ENCODE measurements around the gene TAC3.

Gene TAC3

DNA sequence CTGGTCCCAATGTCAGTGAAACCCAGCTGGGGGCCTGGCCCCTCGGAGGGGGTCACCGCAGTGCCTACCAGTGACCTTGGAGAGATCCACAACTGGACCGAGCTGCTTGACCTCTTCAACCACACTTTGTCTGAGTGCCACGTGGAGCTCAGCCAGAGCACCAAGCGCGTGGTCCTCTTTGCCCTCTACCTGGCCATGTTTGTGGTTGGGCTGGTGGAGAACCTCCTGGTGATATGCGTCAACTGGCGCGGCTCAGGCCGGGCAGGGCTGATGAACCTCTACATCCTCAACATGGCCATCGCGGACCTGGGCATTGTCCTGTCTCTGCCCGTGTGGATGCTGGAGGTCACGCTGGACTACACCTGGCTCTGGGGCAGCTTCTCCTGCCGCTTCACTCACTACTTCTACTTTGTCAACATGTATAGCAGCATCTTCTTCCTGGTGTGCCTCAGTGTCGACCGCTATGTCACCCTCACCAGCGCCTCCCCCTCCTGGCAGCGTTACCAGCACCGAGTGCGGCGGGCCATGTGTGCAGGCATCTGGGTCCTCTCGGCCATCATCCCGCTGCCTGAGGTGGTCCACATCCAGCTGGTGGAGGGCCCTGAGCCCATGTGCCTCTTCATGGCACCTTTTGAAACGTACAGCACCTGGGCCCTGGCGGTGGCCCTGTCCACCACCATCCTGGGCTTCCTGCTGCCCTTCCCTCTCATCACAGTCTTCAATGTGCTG lies 21.0 kb downstream of the TAC3 start:
- no peak overlapping the region for H3K4me3 ChIP-seq (ENCODE audit: low read length)
- DNase-seq (ENCODE audit: low read depth), result no peak
- TF ChIP-seq CTCF (conservative IDR thresholded peaks at IDR 0.05; ENCODE audit: low read depth, low read length), result no peak

GRCh38 chr12:56994231-56994746 lies 22.0 kb downstream of the TAC3 start:
- no peak for TF ChIP-seq CTCF (conservative IDR thresholded peaks at IDR 0.05; ENCODE audit: low read depth, low read length)
- no peak for DNase-seq (ENCODE audit: low read depth)
- H3K4me3 ChIP-seq (ENCODE audit: low read length), result no peak overlapping the region

DNA sequence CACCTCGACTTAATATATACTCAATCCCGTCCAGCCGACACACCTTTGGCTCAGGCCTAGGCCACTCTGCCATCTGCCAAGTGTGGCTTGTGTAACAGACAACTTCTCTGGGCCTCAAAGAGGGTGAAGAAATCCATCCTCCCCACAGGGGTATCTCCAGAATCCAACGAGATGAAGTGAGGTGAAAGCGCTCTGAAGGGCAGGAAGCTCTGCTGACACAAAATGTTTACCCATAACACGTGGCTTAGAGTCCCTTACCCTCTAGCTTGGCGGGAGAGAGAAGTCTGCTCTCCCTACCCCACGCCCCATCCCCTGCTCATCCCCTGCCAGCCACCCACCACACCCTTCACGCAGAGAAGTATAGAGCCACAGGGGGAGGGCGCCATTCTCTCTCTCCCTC lies 23.0 kb downstream of the TAC3 start:
- DNase-seq (ENCODE audit: low read depth), result no peak
- H3K4me3 ChIP-seq (ENCODE audit: low read length), result no peak overlapping the region
- TF ChIP-seq CTCF (conservative IDR thresholded peaks at IDR 0.05; ENCODE audit: low read depth, low read length), result no peak

GRCh38 chr12:56991319-56992246 lies 24.7 kb downstream of the TAC3 start:
- no peak for DNase-seq (ENCODE audit: low read depth)
- no peak overlapping the region for H3K4me3 ChIP-seq (ENCODE audit: low read length)
- no peak for TF ChIP-seq CTCF (conservative IDR thresholded peaks at IDR 0.05; ENCODE audit: low read depth, low read length)

DNA sequence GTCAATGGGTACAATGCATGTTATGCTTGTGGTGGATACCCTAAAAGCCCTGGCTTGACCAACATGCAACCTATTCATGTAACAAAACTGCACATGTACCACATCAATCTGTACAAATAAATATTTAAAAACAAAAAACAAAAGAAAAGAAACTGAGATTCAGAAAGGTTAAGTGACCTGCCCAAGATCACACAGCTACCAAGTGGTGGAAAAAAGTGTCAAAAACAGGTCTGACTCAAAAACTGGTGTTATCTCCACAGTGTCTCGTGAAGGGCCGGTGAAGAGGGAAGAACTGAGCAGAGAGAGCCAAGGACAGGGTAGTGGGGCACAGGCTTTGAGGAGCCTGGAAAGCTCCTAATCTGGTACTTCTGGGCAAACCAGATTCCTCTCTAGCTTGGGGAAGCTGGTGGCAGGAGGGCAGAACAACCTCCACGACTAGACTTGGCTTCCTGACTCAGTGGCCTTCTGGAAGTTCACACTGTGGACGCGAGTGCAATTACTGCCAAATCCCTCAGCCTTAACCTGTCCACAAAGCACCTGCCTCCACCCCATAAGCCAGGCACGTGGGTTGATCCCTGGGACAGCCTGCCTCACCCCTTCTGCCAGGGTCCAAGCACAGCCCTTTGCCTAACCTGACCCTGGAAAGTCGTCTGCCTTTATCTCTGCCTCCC lies 25.5 kb downstream of the TAC3 start:
- TF ChIP-seq CTCF (conservative IDR thresholded peaks at IDR 0.05; ENCODE audit: low read depth, low read length), result no peak
- H3K4me3 ChIP-seq (ENCODE audit: low read length), result no peak overlapping the region
- no peak for DNase-seq (ENCODE audit: low read depth)

DNA sequence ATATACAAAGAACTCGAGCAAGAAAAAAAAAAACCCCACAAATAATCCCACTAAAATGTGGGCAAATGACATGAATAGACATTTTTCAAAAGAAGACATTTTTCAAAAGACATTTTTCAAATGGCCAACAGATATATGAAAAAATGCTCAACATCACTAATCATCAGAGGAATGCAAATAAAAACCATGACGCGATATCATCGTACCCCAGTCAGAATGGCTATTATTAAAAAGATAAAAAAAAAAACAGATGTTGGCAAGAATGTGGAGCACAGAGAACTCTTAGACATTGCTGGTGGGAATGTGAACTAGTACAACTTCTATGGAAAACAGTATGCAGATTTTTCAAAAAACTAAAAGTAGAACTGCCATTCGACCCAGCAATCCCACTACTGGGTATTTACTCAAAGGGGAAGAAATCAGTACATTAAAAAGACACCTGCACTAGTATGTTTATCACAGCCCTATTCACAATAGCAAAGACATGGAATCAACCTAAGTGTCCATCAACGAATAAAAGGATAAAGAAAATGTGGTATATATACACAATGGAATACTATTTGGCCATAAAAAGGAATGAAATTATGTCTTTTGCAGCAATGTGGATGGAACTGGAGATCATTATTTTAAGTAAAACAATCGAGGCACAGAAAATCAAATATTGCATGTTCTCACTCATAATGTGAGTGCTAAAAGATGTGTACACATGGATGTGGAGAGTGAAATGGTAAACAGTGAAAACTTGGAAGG lies 26.3 kb downstream of the TAC3 start:
- TF ChIP-seq CTCF (conservative IDR thresholded peaks at IDR 0.05; ENCODE audit: low read depth, low read length), result no peak
- DNase-seq (ENCODE audit: low read depth), result no peak
- no peak overlapping the region for H3K4me3 ChIP-seq (ENCODE audit: low read length)
